BE2C (cell line): ENCODE results near the gene SIK2.

Source experiments
- DNase-seq: peaks from one replicate; pipeline ENCODE4 v3.0.0-alpha.2; 2020
- H3K27me3 ChIP-seq: fragments of 250-450 bp; sonication (Bioruptor Pico); 2 replicates; pipeline ENCODE4 v1.5.1; 2020; ENCODE audit warnings: mild to moderate bottlenecking
- H3K36me3 ChIP-seq: fragments of 250-450 bp; sonication (Bioruptor Pico); 2 replicates; pipeline ENCODE4 v1.5.1; 2020; ENCODE audit warnings: mild to moderate bottlenecking
- H3K4me1 ChIP-seq: fragments of 250-450 bp; sonication (Bioruptor Pico); 2 replicates; pipeline ENCODE4 v1.5.1; 2020
- H3K4me3 ChIP-seq: 2 replicates; pipeline ENCODE4 v1.5.1; 2011; ENCODE audit warnings: low read depth, low read length
- H3K9me3 ChIP-seq: fragments of 250-450 bp; sonication (Bioruptor Pico); 2 replicates; pipeline ENCODE4 v1.5.1; 2020
- TF ChIP-seq, protein P1 (sequence below): IDR thresholded peaks from 2 replicates; pipeline ENCODE4 v1.5.1; 2012; ENCODE audit warnings: mild to moderate bottlenecking, low read depth, low read length

SIK2 gene

GRCh38 chr11:111598148-111598547 is 4.1 kb upstream of the SIK2 start:
- Histone ChIP-seq H3K4me1 (no peaks in the 10 kb centered on the region), H3K4me3 (no peak overlapping the region), H3K36me3 (no peaks in the 10 kb centered on the region), H3K27me3 (peaks cover 2% of the 10 kb centered on the region), H3K9me3 (no peaks in the 10 kb centered on the region)
- TF ChIP-seq, protein P1, sequence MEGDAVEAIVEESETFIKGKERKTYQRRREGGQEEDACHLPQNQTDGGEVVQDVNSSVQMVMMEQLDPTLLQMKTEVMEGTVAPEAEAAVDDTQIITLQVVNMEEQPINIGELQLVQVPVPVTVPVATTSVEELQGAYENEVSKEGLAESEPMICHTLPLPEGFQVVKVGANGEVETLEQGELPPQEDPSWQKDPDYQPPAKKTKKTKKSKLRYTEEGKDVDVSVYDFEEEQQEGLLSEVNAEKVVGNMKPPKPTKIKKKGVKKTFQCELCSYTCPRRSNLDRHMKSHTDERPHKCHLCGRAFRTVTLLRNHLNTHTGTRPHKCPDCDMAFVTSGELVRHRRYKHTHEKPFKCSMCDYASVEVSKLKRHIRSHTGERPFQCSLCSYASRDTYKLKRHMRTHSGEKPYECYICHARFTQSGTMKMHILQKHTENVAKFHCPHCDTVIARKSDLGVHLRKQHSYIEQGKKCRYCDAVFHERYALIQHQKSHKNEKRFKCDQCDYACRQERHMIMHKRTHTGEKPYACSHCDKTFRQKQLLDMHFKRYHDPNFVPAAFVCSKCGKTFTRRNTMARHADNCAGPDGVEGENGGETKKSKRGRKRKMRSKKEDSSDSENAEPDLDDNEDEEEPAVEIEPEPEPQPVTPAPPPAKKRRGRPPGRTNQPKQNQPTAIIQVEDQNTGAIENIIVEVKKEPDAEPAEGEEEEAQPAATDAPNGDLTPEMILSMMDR, result no peak
- DNase-seq, result no peak

DNA sequence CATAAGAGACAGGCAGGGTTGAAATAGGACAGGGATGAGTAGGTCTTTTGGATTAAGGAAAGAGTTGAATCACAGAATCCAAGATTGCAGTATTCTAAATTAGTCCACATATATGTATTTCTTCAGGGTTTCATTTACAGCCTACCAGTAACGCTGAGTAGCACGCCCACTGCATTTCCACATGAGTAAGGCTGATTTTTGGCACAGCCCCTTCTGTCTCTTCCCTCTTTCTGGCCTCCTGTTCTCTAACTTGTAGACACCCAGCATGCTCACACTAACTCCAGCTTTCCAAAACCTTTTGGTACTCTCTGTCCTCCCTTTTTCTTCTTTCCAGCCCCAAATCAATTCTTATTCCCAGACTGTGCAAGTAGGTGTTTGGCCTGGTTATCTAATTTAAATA is 3.7 kb upstream of the SIK2 start:
- no peaks in the 10 kb centered on the region for H3K36me3 ChIP-seq
- no peaks in the 10 kb centered on the region; the same call in none of the 2 replicates for H3K27me3 ChIP-seq
- H3K9me3 ChIP-seq, result no peaks in the 10 kb centered on the region
- H3K4me1 ChIP-seq, result no peaks in the 10 kb centered on the region
- no peak for DNase-seq
- no peak overlapping the region for H3K4me3 ChIP-seq
- TF ChIP-seq, protein P1, result no peak

GRCh38 chr11:111601636-111601978 is 642 bp upstream of the SIK2 start:
- peak overlapping the region; percentile 36 for H3K4me3 ChIP-seq
- no peaks in the 10 kb centered on the region for H3K36me3 ChIP-seq
- TF ChIP-seq, protein P1, result no peak
- H3K9me3 ChIP-seq, result no peaks in the 10 kb centered on the region
- no peaks in the 10 kb centered on the region; the same call in 1 of the 2 replicates for H3K27me3 ChIP-seq
- DNase-seq, result no peak
- H3K4me1 ChIP-seq, result no peaks in the 10 kb centered on the region

GRCh38 chr11:111602865-111603610 is 789 bp downstream of the SIK2 start:
- Histone ChIP-seq H3K9me3 (no peaks in the 10 kb centered on the region), H3K27me3 (no peaks in the 10 kb centered on the region), H3K4me1 (0 out of 2 replicates have a peak, but pooled peaks cover 5% of the 10 kb centered on the region), H3K36me3 (no peaks in the 10 kb centered on the region), H3K4me3 (peak overlapping the region; percentile 77)
- TF ChIP-seq, protein P1, result no peak
- no peak for DNase-seq

DNA sequence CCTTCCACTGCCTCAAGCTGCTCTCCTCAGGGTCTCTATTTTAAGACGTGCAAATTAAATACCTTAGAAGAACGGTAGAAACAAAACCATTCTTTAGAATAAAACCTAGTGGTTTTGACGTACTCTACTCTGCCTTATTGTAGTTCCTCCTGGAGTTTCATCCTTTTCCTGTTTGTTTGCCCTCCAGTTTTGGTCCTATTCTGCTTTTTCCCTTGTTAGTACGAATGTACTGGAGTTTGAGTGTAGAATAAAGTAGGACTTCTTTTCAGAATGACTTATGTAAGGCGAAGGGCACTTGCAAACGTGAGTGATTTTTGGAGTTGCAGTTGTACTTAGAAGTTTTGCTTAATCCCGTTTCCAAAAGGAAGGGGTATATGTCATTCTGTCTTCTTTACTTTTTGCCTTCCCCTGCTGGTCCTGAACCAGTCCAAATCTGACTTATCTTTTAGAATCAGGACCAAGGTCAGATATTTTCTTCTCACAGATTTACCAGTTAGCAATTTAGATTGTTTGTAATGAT is 1.4 kb downstream of the SIK2 start:
- no peak for DNase-seq
- peak overlapping the region; percentile 77 for H3K4me3 ChIP-seq
- H3K36me3 ChIP-seq, result no peaks in the 10 kb centered on the region
- TF ChIP-seq, protein P1, result no peak
- H3K9me3 ChIP-seq, result no peaks in the 10 kb centered on the region
- H3K4me1 ChIP-seq, result 0 out of 2 replicates have a peak, but pooled peaks cover 5% of the 10 kb centered on the region
- H3K27me3 ChIP-seq, result no peaks in the 10 kb centered on the region

DNA sequence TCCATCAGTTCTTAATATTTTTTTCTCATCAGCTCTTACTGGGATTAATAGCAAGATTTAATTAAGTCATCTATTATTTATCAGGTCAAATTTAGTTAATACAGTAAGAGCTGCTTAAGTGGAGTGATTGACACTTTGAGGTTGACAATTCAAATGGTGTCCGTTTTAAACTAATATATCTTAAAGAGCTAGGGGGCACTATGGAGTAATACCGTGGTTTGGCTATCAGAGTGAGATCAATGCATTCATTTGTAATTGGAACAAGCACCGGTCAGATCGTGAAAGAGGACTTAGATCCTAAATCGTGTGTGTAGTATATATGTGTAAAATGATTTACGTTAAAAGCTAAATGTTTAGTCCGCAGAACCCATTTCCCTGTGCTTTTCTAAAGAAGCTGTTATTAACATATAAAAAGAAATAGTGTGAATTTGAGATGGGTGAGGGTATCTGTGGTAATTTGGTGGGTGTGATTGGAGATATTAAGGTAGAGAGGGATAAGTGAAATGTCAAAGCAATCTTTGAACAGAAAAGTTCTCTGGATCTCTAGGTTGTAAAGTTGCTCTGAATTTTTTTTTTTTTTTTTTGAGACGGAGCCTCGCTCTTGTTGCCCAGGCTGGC is 2.3 kb downstream of the SIK2 start:
- Histone ChIP-seq H3K27me3 (no peaks in the 10 kb centered on the region), H3K36me3 (no peaks in the 10 kb centered on the region), H3K4me3 (peak overlapping the region; percentile 39), H3K4me1 (0 out of 2 replicates have a peak, but pooled peaks cover 5% of the 10 kb centered on the region), H3K9me3 (no peaks in the 10 kb centered on the region)
- TF ChIP-seq, protein P1, result peak; percentile 74
- DNase-seq, result no peak
